HEK293 (cell line): Measurements from ENCODE around the gene ATP1B2.

Experiments used
- CTCF ChIA-PET: fragments of 350-600 bp; formaldehyde crosslinking; extraction: SDS; loops from one replicate; lab custom pipeline; 2021; ENCODE audit warnings: antibody characterized with exemption; lab: Yijun Ruan, JAX
- POLR2A ChIA-PET: fragments of 300-600 bp; formaldehyde crosslinking; extraction: SDS; loops from one replicate; lab custom pipeline; 2020; ENCODE audit warnings: antibody characterized with exemption, inconsistent platforms; lab: Yijun Ruan, JAX
- H3K27ac ChIP-seq: fragments of 200-500 bp; sonication (Bioruptor generic); 2 replicates; pipeline ENCODE4 v1.5.1; 2014; ENCODE audit warnings: low read depth, low read length, control low read depth, inconsistent platforms; ENCODE audit errors: extremely low read depth
- H3K36me3 ChIP-seq, 2 experiments: fragments of 200-500 bp in 1 of 2; sonication (Bioruptor generic) in 1 of 2; 1 replicate in 1 of 2; 2 replicates in 1 of 2; pipeline ENCODE4 v1.5.1; 2014 to 2017; ENCODE audit warnings: inconsistent platforms in 2 of 2, low read length in 2 of 2; ENCODE audit not compliant: control insufficient read depth in 2 of 2, insufficient read depth in 1 of 2
- H3K4me1 ChIP-seq: fragments of 200-500 bp; sonication (Bioruptor generic); 2 replicates; pipeline ENCODE4 v1.5.1; 2014; ENCODE audit warnings: mild to moderate bottlenecking, low read length, inconsistent platforms; ENCODE audit not compliant: control insufficient read depth, insufficient read depth
- H3K4me3 ChIP-seq: 2 replicates; pipeline ENCODE4 v1.5.1; 2011; ENCODE audit warnings: low read depth, mild to moderate bottlenecking, control low read depth, low read length, moderate library complexity
- H3K9me3 ChIP-seq: fragments of 200-500 bp; sonication (Bioruptor generic); 2 replicates; pipeline ENCODE4 v1.5.1; 2014; ENCODE audit warnings: low read depth, low read length, inconsistent platforms; ENCODE audit not compliant: control insufficient read depth, insufficient read depth
- KLF1 ChIP-seq: fragments of 450-650 bp; formaldehyde crosslinking; IDR thresholded peaks from 2 replicates; pipeline ENCODE4 v1.5.1; 2016; ENCODE audit warnings: missing biosample characterization, missing genetic modification characterization
- KLF9 ChIP-seq: fragments of 450-650 bp; formaldehyde crosslinking; IDR thresholded peaks from 2 replicates; pipeline ENCODE4 v1.5.1; 2016; ENCODE audit warnings: missing biosample characterization, missing genetic modification characterization, low read depth
- ZBTB7A ChIP-seq: fragments of 450-650 bp; formaldehyde crosslinking; IDR thresholded peaks from 2 replicates; pipeline ENCODE4 v1.5.1; 2016; ENCODE audit warnings: low read depth, missing biosample characterization, missing genetic modification characterization
- ZNF341 ChIP-seq: fragments of 450-650 bp; formaldehyde crosslinking; IDR thresholded peaks from 2 replicates; pipeline ENCODE4; 2016; ENCODE audit warnings: low read depth, missing biosample characterization, missing genetic modification characterization
- ZNF521 ChIP-seq: fragments of 450-650 bp; formaldehyde crosslinking; IDR thresholded peaks from 2 replicates; pipeline ENCODE4 v1.5.1; 2017; ENCODE audit warnings: missing biosample characterization, mild to moderate bottlenecking, missing genetic modification characterization
- ZNF785 ChIP-seq: fragments of 450-650 bp; formaldehyde crosslinking; IDR thresholded peaks from 2 replicates; pipeline ENCODE4 v1.5.1; 2016; ENCODE audit warnings: missing biosample characterization, missing genetic modification characterization
- ZNF843 ChIP-seq: fragments of 450-650 bp; formaldehyde crosslinking; IDR thresholded peaks from 2 replicates; pipeline ENCODE4 v1.5.1; 2016; ENCODE audit warnings: missing biosample characterization, missing genetic modification characterization
- TF ChIP-seq, protein P1 (sequence below): fragments of 450-650 bp; IDR thresholded peaks from 2 replicates; pipeline ENCODE4 v1.5.1; 2018; ENCODE audit warnings: missing biosample characterization, missing genetic modification characterization
- TF ChIP-seq, protein P2 (sequence below): fragments of 450-650 bp; formaldehyde crosslinking; IDR thresholded peaks from 2 replicates; pipeline ENCODE4 v1.5.1; 2016; ENCODE audit warnings: missing biosample characterization, missing genetic modification characterization, borderline replicate concordance
- TF ChIP-seq, protein P3 (sequence below): fragments of 450-650 bp; formaldehyde crosslinking; IDR thresholded peaks from 2 replicates; pipeline ENCODE4 v1.5.1; 2016; ENCODE audit warnings: missing biosample characterization, missing genetic modification characterization
- TF ChIP-seq, protein P4 (sequence below): fragments of 450-650 bp; formaldehyde crosslinking; conservative IDR thresholded peaks from 2 replicates; pipeline ENCODE4 v1.5.1; 2016; ENCODE audit warnings: low read depth, missing biosample characterization, missing genetic modification characterization
- TF ChIP-seq, protein P5 (sequence below): fragments of 450-650 bp; formaldehyde crosslinking; IDR thresholded peaks from 2 replicates; pipeline ENCODE4 v1.5.1; 2016; ENCODE audit warnings: missing biosample characterization, missing genetic modification characterization

The ATP1B2 gene

DNA sequence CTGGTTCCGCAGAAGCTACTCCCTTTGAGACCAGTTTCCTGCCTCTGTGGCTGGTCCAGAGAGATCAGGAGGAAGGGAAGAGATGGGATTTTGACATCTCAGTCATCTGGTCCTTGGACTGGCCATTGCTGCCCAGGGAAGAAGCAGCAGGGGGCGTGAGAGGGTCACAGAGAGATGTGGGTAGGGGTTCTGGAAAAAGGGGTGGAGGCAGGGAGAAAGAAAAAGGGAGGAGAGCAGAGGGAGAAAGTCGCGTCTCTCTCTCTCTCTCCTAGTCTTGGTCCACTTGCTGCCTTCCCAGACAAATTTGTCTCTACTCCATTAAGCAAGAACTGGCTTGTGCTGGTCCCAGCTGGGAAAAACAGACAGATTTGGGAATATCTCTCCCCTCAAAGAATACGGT lies 16.3 kb upstream of the ATP1B2 start (continued):
- TF ChIP-seq, protein P1, sequence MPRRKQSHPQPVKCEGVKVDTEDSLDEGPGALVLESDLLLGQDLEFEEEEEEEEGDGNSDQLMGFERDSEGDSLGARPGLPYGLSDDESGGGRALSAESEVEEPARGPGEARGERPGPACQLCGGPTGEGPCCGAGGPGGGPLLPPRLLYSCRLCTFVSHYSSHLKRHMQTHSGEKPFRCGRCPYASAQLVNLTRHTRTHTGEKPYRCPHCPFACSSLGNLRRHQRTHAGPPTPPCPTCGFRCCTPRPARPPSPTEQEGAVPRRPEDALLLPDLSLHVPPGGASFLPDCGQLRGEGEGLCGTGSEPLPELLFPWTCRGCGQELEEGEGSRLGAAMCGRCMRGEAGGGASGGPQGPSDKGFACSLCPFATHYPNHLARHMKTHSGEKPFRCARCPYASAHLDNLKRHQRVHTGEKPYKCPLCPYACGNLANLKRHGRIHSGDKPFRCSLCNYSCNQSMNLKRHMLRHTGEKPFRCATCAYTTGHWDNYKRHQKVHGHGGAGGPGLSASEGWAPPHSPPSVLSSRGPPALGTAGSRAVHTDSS: no peak
- TF ChIP-seq ZNF521 (tag by site-specific recombination): no peak
- TF ChIP-seq, protein P2, sequence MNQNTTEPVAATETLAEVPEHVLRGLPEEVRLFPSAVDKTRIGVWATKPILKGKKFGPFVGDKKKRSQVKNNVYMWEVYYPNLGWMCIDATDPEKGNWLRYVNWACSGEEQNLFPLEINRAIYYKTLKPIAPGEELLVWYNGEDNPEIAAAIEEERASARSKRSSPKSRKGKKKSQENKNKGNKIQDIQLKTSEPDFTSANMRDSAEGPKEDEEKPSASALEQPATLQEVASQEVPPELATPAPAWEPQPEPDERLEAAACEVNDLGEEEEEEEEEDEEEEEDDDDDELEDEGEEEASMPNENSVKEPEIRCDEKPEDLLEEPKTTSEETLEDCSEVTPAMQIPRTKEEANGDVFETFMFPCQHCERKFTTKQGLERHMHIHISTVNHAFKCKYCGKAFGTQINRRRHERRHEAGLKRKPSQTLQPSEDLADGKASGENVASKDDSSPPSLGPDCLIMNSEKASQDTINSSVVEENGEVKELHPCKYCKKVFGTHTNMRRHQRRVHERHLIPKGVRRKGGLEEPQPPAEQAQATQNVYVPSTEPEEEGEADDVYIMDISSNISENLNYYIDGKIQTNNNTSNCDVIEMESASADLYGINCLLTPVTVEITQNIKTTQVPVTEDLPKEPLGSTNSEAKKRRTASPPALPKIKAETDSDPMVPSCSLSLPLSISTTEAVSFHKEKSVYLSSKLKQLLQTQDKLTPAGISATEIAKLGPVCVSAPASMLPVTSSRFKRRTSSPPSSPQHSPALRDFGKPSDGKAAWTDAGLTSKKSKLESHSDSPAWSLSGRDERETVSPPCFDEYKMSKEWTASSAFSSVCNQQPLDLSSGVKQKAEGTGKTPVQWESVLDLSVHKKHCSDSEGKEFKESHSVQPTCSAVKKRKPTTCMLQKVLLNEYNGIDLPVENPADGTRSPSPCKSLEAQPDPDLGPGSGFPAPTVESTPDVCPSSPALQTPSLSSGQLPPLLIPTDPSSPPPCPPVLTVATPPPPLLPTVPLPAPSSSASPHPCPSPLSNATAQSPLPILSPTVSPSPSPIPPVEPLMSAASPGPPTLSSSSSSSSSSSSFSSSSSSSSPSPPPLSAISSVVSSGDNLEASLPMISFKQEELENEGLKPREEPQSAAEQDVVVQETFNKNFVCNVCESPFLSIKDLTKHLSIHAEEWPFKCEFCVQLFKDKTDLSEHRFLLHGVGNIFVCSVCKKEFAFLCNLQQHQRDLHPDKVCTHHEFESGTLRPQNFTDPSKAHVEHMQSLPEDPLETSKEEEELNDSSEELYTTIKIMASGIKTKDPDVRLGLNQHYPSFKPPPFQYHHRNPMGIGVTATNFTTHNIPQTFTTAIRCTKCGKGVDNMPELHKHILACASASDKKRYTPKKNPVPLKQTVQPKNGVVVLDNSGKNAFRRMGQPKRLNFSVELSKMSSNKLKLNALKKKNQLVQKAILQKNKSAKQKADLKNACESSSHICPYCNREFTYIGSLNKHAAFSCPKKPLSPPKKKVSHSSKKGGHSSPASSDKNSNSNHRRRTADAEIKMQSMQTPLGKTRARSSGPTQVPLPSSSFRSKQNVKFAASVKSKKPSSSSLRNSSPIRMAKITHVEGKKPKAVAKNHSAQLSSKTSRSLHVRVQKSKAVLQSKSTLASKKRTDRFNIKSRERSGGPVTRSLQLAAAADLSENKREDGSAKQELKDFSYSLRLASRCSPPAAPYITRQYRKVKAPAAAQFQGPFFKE (tag by site-specific recombination): no peak

DNA sequence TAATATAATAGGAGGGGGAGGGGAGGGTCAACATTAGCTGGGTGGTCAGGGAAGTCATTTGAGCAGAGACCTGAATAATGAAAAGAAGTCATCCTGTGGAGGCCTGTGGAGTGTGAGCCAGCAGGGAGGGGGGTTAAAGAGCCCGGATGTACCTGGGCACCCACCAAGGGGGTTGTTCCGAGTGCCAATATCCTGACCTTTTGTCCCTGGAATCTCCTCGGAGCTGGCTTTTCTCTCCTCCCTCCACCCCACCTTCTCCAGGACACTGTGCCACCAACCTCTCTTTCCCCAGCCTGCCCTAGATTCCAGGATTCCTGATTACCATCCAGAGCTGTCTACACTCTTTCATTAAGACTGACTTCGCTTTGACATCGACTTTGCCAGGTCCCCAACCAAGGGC lies 14.6 kb upstream of the ATP1B2 start:
- H3K27ac ChIP-seq: no peak overlapping the region
- H3K4me3 ChIP-seq: no peak overlapping the region
- no peaks in the 10 kb centered on the region for H3K36me3 ChIP-seq
- no peaks in the 10 kb centered on the region for H3K9me3 ChIP-seq
- ChIA-PET CTCF (interaction anchor here (0.7 to 10.7 kb wide), 5 partner anchors 14 to 1580 kb away, joined by 4 to 207 read pairs (median 4); partner anchors contain the start of genes TP53 and WRAP53), POLR2A (interaction anchor here (1.0 to 1.4 kb wide), 2 partner anchors 8 to 52 kb away, joined by 3 to 4 read pairs; partner anchors contain the start of genes SAT2 and WRAP53)
- no peaks in the 10 kb centered on the region for H3K4me1 ChIP-seq
- TF ChIP-seq KLF1 (tag by site-specific recombination): no peak
- TF ChIP-seq ZNF341 (tag by site-specific recombination): peak; percentile 37

DNA sequence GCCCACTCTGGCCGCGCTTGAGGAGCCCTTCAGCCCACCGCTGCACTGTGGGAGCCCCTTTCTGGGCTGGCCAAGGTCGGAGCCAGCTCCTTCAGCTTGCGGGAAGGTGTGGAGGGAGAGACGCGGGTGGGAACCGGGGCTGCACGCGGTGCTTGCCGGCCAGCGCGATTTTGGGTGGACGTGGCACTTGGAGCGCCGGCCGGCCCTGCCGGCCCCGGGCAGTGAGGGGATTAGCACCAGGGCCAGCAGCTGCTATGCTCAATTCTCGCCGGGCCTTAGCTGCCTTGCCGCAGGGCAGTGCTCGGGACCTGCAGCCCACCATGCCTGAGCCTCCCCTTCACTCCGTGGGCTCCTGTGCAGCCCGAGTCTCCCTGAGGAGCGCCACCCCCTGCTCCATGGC lies 9.9 kb upstream of the ATP1B2 start:
- CTCF ChIA-PET: interaction anchor here (1.4 to 2.8 kb wide), 2 partner anchors 8 to 47 kb away, joined by 5 to 17 read pairs; partner anchors contain the start of genes TP53 and WRAP53
- H3K9me3 ChIP-seq: no peaks in the 10 kb centered on the region
- no peaks in the 10 kb centered on the region for H3K36me3 ChIP-seq
- H3K4me3 ChIP-seq: no peak overlapping the region
- H3K4me1 ChIP-seq: no peaks in the 10 kb centered on the region
- no peak overlapping the region for H3K27ac ChIP-seq
- POLR2A ChIA-PET: interaction anchor here (0.6 to 2.2 kb wide), 3 partner anchors 14 to 46 kb away, joined by 4 to 10 read pairs (median 5); partner anchors contain the start of genes SAT2 and TP53
- no peak for TF ChIP-seq KLF9 (tag by site-specific recombination)
- TF ChIP-seq ZNF785 (tag by site-specific recombination): no peak
- no peak for TF ChIP-seq ZBTB7A (tag by site-specific recombination)
- TF ChIP-seq, protein P3, sequence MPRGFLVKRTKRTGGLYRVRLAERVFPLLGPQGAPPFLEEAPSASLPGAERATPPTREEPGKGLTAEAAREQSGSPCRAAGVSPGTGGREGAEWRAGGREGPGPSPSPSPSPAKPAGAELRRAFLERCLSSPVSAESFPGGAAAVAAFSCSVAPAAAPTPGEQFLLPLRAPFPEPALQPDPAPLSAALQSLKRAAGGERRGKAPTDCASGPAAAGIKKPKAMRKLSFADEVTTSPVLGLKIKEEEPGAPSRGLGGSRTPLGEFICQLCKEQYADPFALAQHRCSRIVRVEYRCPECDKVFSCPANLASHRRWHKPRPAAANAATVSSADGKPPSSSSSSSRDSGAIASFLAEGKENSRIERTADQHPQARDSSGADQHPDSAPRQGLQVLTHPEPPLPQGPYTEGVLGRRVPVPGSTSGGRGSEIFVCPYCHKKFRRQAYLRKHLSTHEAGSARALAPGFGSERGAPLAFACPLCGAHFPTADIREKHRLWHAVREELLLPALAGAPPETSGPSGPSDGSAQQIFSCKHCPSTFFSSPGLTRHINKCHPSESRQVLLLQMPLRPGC (tag by site-specific recombination): no peak
- TF ChIP-seq, protein P4, sequence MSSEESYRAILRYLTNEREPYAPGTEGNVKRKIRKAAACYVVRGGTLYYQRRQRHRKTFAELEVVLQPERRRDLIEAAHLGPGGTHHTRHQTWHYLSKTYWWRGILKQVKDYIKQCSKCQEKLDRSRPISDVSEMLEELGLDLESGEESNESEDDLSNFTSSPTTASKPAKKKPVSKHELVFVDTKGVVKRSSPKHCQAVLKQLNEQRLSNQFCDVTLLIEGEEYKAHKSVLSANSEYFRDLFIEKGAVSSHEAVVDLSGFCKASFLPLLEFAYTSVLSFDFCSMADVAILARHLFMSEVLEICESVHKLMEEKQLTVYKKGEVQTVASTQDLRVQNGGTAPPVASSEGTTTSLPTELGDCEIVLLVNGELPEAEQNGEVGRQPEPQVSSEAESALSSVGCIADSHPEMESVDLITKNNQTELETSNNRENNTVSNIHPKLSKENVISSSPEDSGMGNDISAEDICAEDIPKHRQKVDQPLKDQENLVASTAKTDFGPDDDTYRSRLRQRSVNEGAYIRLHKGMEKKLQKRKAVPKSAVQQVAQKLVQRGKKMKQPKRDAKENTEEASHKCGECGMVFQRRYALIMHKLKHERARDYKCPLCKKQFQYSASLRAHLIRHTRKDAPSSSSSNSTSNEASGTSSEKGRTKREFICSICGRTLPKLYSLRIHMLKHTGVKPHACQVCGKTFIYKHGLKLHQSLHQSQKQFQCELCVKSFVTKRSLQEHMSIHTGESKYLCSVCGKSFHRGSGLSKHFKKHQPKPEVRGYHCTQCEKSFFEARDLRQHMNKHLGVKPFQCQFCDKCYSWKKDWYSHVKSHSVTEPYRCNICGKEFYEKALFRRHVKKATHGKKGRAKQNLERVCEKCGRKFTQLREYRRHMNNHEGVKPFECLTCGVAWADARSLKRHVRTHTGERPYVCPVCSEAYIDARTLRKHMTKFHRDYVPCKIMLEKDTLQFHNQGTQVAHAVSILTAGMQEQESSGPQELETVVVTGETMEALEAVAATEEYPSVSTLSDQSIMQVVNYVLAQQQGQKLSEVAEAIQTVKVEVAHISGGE (tag by site-specific recombination): no peak
- TF ChIP-seq, protein P5, sequence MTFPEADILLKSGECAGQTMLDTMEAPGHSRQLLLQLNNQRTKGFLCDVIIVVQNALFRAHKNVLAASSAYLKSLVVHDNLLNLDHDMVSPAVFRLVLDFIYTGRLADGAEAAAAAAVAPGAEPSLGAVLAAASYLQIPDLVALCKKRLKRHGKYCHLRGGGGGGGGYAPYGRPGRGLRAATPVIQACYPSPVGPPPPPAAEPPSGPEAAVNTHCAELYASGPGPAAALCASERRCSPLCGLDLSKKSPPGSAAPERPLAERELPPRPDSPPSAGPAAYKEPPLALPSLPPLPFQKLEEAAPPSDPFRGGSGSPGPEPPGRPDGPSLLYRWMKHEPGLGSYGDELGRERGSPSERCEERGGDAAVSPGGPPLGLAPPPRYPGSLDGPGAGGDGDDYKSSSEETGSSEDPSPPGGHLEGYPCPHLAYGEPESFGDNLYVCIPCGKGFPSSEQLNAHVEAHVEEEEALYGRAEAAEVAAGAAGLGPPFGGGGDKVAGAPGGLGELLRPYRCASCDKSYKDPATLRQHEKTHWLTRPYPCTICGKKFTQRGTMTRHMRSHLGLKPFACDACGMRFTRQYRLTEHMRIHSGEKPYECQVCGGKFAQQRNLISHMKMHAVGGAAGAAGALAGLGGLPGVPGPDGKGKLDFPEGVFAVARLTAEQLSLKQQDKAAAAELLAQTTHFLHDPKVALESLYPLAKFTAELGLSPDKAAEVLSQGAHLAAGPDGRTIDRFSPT (tag by site-specific recombination): no peak
- no peak for TF ChIP-seq ZNF843 (tag by site-specific recombination)
